HG03135 (cell line): ENCODE results near the gene TBC1D22A.

Source experiments
- ATAC-seq: cut with Tn5 transposase; IDR thresholded peaks from one replicate; pipeline ENCODE4 v1.9.1; 2021; ENCODE audit warnings: mild to moderate bottlenecking, moderate library complexity; ENCODE audit not compliant: unreplicated experiment

The TBC1D22A gene

GRCh38 chr22:47142427-47143046 lies 380.1 kb downstream of the TBC1D22A start:
- ATAC-seq, result no peak

- ATAC-seq, result no peak
Observed at GRCh38 chr22:47143249-47143938, 380.9 kb downstream of the TBC1D22A start.

DNA sequence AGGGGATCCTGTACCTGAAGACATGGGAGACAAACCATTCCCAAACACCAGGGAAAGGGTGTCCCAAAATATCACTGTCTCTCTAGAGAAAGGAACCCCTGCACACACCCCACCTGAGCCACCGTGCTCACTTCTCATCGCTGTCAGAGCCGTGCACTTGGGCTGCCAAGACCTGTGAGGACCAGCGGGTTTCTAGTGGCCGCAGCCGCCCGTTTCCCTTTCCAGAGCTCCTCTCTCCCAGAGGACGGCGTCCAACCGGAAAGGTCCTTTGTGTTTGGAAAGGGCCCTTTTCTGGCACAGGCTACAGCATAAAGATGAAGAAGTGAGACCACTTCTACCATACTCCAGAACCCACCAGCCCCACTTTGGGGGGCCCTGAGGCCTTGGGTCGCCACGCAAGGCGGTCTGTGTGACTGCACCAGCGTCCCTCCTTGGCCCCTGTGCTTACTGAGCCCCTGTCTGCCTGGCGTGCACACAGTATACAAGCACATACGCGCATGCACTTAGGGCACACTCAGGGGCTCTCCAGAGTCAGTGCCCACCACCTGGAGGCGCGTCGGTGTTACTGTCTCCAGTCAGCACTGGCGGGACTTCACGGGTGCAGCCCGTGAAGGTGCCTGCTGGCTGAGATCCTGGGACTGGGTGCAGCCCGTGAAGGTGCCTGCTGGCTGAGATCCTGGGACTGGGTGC lies 381.8 kb downstream of the TBC1D22A start:
- ATAC-seq, result no peak

DNA sequence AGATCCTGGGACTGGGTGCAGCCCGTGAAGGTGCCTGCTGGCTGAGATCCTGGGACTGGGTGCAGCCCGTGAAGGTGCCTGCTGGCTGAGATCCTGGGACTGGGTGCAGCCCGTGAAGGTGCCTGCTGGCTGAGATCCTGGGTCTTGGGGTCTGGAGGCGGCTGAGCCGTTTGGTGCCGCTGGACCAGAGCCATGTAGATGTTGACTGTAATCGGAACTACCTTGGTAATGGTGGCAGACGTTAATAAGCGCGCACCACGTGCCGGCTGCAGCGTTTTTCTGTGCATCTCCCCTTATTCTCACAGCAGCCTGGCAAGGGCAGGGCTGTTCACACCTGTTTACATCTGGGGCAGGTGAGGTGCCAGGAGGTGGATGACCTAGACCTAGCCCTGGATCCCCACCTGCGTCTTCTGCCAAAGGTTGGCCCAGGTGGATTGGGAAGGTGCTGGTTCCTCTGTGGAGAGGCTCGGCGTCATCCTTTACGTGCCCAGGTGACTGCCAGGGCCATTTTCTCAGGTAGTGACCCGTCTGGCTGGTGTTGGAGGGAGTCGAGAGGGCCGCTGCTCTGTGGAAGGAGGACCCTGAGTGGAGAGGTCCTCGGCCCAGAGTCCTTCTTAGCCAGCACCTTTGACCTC lies 382.5 kb downstream of the TBC1D22A start:
- ATAC-seq, result no peak

DNA sequence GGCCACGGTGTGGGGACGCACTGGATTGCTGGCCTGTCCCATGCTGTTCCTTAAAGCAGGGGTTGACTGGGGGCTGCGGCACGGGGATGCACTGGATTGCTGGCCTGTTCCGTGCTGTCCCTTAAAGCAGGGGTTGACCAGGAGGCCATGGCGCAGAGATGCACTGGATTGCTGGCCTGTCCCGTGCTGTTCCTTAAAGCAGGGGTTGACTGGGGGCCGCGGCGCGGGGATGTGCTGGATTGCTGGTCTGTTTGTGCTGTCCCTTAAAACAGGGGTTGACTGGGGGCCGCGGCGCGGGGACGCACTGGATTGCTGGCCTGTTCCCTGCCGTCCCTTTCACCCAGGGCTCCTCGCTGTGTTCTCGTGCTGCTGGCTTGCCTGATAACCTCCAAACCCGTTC lies 383.4 kb downstream of the TBC1D22A start:
- ATAC-seq, result no peak

DNA sequence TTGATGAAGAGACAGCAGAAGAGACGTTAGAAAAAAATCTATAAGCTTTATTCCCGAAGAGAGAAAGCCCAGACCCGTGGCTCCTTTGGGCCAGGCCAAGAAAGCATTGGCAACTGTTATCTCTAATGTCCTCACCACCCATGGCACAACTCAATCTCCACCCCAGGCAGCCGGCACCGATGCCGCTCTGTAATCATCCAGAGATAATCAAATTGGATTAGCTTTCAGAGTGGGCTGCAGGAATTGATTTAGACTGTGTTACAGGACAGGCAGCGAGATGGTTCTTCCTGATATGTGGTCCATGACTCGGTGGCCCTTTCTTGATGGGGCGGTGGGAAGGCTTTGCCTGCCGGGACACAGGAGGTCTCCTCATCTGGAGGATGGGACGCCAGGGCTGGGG lies 383.9 kb downstream of the TBC1D22A start:
- no peak for ATAC-seq

GRCh38 chr22:47146941-47147340 lies 384.5 kb downstream of the TBC1D22A start:
- ATAC-seq, result no peak

- ATAC-seq, result no peak
Observed at GRCh38 chr22:47147572-47147971, 385.1 kb downstream of the TBC1D22A start.

GRCh38 chr22:47148510-47148909 lies 386.1 kb downstream of the TBC1D22A start:
- no peak for ATAC-seq

- no peak for ATAC-seq
Observed at GRCh38 chr22:47148956-47149728, 386.7 kb downstream of the TBC1D22A start.

- ATAC-seq, result no peak
Observed at GRCh38 chr22:47149976-47150375, 387.5 kb downstream of the TBC1D22A start.

DNA sequence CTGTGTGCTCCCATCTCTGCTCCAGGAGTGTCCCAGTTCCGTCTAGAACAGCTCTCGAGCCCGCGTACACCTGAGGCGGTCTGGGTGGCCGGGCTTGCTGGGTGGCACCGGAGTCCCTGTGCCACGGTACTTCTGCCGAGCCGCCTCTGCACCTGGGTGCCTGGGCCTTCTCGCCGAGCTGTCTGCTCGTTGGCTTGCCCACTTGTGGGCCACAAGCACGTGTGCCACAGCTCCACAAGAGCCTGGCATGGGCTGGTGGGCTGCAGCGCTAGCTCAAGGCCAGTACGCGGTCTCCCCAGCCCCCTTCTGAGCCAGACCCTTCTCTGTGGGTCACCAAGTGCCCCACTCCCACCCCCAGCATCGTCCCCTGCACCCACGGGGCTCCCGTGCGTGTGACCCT lies 388.0 kb downstream of the TBC1D22A start:
- no peak for ATAC-seq

- ATAC-seq, result no peak
Observed at GRCh38 chr22:47151064-47151463, 388.6 kb downstream of the TBC1D22A start.

DNA sequence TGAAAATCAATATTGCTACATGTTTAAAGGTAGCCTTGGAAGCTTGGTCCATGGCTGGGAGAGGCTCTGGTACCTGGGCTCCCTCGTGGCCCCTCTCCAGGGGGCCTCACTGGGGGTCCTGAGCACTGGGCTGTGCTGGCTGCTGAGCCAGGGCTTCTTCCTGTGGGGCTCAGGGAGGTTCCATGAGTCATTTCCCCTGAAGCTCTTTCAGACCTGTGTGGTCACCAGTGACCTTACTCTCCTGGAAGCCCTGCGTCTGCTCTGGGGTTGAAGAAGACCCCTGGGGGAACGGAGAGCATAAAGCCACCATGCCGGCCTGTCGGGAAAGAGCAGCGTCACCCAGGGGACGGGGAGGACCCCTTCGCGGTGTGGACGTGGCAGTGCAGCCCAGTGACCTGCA lies 389.0 kb downstream of the TBC1D22A start:
- ATAC-seq, result no peak

GRCh38 chr22:47152236-47152635 lies 389.8 kb downstream of the TBC1D22A start:
- no peak for ATAC-seq

GRCh38 chr22:47152938-47153337 lies 390.5 kb downstream of the TBC1D22A start:
- no peak for ATAC-seq

GRCh38 chr22:47153854-47154525 lies 391.5 kb downstream of the TBC1D22A start:
- no peak for ATAC-seq

DNA sequence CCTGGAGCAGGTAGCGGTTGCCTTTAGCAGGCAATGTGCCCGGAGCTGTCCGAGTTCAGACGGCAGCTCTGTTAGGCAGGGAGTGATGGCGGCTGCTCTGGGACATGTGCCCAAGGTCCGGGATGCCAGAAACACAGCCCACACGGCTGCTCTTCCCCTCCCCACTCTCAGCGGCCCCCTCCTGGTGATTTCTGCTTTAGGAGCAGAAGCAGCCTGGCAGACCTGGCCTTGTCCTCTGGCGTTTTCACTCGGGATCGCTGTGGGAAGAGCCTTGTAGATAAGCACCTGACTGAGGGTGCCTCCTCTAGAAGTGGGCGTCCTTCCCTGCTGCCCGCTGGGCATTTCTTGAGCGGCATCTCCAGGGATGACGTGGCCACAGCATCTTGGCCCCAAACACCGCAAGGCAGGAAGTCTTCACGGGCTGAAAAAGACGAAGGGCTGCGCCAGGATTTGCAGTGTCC lies 392.2 kb downstream of the TBC1D22A start:
- ATAC-seq, result no peak

DNA sequence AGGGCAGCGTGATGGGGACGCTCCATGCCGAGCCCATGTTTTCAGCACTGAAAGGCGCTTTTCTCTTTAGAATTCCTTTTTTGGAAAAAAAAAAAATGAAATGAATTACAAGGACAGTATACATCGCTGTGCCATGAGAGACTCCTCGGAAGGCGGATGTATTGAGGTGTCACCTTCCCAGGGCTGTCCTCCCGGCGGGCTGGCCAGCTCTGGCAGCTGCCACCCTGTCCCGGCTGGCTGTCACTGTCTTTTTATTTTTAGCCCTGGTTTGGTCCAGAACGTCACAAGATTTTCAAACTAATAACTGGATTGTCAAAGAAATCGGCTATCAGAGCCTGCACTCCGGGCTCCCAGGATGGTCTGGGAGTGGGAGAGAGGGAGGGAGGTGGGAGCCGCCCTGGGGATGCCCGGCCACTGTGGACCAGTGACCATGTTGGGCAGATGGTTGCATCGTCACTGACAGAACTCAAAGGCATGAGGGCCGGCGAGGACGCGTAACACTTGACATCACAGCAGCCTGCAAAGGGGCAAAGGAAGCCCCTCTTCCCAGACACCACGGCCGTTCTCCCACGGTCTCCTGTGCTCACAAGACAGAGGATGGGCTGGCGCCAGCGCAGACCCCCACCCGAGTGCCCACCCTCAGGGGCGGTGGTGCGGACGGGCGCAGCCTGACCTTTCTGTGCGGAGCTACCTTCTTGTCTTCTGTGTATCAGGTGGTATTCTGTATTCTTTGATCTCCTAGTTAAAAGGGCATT lies 392.9 kb downstream of the TBC1D22A start:
- ATAC-seq, result no peak

- no peak for ATAC-seq
Observed at GRCh38 chr22:47155912-47156311, 393.5 kb downstream of the TBC1D22A start.
